Fibroblast of villous mesenchyme (primary cell): Measurements from ENCODE around the gene GGTLC1. TPM values are rescaled to one million over a fixed set of nuclear protein-coding genes. Genes with fewer than 3 reads are reported as not detected.

Experiments
- DNase-seq: peaks from one replicate; pipeline ENCODE4 v3.0.0-alpha.2; 2010; ENCODE audit warnings: low read depth
- H3K4me3 ChIP-seq: 2 replicates; pipeline ENCODE4 v1.5.1; 2011; ENCODE audit warnings: low read depth, mild to moderate bottlenecking, low read length
- CTCF ChIP-seq: IDR thresholded peaks from 2 replicates; pipeline ENCODE4 v1.5.1; 2012; ENCODE audit warnings: low read depth, mild to moderate bottlenecking, low read length; ENCODE audit not compliant: insufficient read depth
- total RNA-seq: library from RNA; depleted of rRNA; stranded (reverse); fragments of >200 nt; gene quantifications from 2 replicates; pipeline ENCODE4 v1.2.3, GENCODE V29; 2012

Gene GGTLC1
- total RNA-seq, 1 donor = not detected

- no peak overlapping the region for H3K4me3 ChIP-seq
- TF ChIP-seq CTCF = no peak
- DNase-seq = no peak
These were observed 30.2 kb upstream of the GGTLC1 start for GRCh38 chr20:24018796-24019195.

GRCh38 chr20:24017458-24017755 is 28.8 kb upstream of the GGTLC1 start:
- H3K4me3 ChIP-seq = no peak overlapping the region
- DNase-seq = no peak
- TF ChIP-seq CTCF = no peak

- no peak overlapping the region for H3K4me3 ChIP-seq
- no peak for TF ChIP-seq CTCF
- DNase-seq = no peak
These were observed 28.3 kb upstream of the GGTLC1 start for GRCh38 chr20:24016607-24017457.

GRCh38 chr20:24013953-24014352 is 25.4 kb upstream of the GGTLC1 start:
- no peak overlapping the region for H3K4me3 ChIP-seq
- no peak for DNase-seq

GRCh38 chr20:24011282-24011681 is 22.7 kb upstream of the GGTLC1 start:
- H3K4me3 ChIP-seq = no peak overlapping the region
- TF ChIP-seq CTCF = no peak
- no peak for DNase-seq

More at GRCh38 chr20:24013953-24014352, 25.4 kb upstream of the GGTLC1 start:
- TF ChIP-seq CTCF = no peak

GRCh38 chr20:24007758-24008157 is 19.2 kb upstream of the GGTLC1 start:
- DNase-seq = no peak

More at GRCh38 chr20:24007758-24008157, 19.2 kb upstream of the GGTLC1 start:
- no peak overlapping the region for H3K4me3 ChIP-seq
- TF ChIP-seq CTCF = no peak
